HepG2 (cell line): ENCODE measurements around the gene AKR7A2. TPM values are rescaled to one million over a fixed set of nuclear protein-coding genes. Genes with fewer than 3 reads are reported as not detected.

Experiments used
- FLYWCH1 ChIP-seq: sonication (generic); formaldehyde crosslinking; IDR thresholded peaks from 2 replicates; pipeline ENCODE4 v1.8.1; 2023; ENCODE audit warnings: mild to moderate bottlenecking, missing genetic modification reagents
- FOXM1 ChIP-seq: sonication (generic); formaldehyde crosslinking; IDR thresholded peaks from 2 replicates; pipeline ENCODE4 v1.5.0; 2020; ENCODE audit warnings: missing genetic modification reagents
- HMGA1 ChIP-seq: sonication (generic); formaldehyde crosslinking; conservative IDR thresholded peaks from 2 replicates; pipeline ENCODE4 v1.4.0; 2020; ENCODE audit warnings: missing genetic modification reagents
- KAT7 ChIP-seq: IDR thresholded peaks from 2 replicates; pipeline ENCODE4 v1.6.1; 2018; ENCODE audit warnings: borderline replicate concordance, missing compliant biosample characterization
- KLF15 ChIP-seq: sonication (generic); formaldehyde crosslinking; IDR thresholded peaks from 2 replicates; pipeline ENCODE4 v1.8.1; 2023; ENCODE audit warnings: borderline replicate concordance, mild to moderate bottlenecking, inconsistent platforms, missing genetic modification reagents, mixed read lengths
- KLF9 ChIP-seq: IDR thresholded peaks from 2 replicates; pipeline ENCODE4 v1.6.1; 2016; ENCODE audit warnings: low read depth
- KMT2B ChIP-seq: IDR thresholded peaks from 2 replicates; pipeline ENCODE4 v1.6.1; 2016; ENCODE audit warnings: missing genetic modification reagents, missing compliant biosample characterization
- MED8 ChIP-seq: sonication (generic); formaldehyde crosslinking; IDR thresholded peaks from 2 replicates; pipeline ENCODE4 v1.8.1; 2023; ENCODE audit warnings: mild to moderate bottlenecking, missing genetic modification reagents; ENCODE audit not compliant: insufficient replicate concordance
- NONO ChIP-seq, 2 experiments: fragments of 450-650 bp in 1 of 2; sonication (generic) in 1 of 2; formaldehyde crosslinking in 1 of 2; IDR thresholded peaks in 1 of 2; conservative IDR thresholded peaks in 1 of 2; 2 replicates each; pipeline versions ENCODE4 v1.6.1 to v1.8.0; 2017 to 2022; ENCODE audit warnings: mild to moderate bottlenecking in 1 of 2, missing genetic modification reagents in 1 of 2, moderate library complexity in 1 of 2
- PHF5A ChIP-seq: IDR thresholded peaks from one replicate; pipeline ENCODE4 v1.6.1; 2018; ENCODE audit warnings: low read depth, missing genetic modification reagents; ENCODE audit not compliant: unreplicated experiment
- PRMT3 ChIP-seq: sonication (generic); formaldehyde crosslinking; IDR thresholded peaks from 2 replicates; pipeline ENCODE4 v1.8.1; 2022; ENCODE audit warnings: low read depth, mild to moderate bottlenecking, moderate library complexity, missing genetic modification reagents, borderline replicate concordance
- RFX3 ChIP-seq: IDR thresholded peaks from 2 replicates; pipeline ENCODE4 v1.6.1; 2016; ENCODE audit warnings: missing biosample characterization, missing genetic modification reagents
- RFX5 ChIP-seq: IDR thresholded peaks from 2 replicates; pipeline ENCODE4 v1.6.1; 2011; ENCODE audit warnings: low read depth, low read length, improper control_type of control experiment
- SOX6 ChIP-seq, 2 experiments: fragments of 450-650 bp in 1 of 2; sonication (generic) in 1 of 2; formaldehyde crosslinking in 1 of 2; IDR thresholded peaks; 2 replicates each; pipeline versions ENCODE4 v1.4.0 to v1.6.1; 2017 to 2020; ENCODE audit warnings: antibody characterized with exemption in 1 of 2, mild to moderate bottlenecking in 1 of 2, missing genetic modification reagents in 1 of 2
- SP5 ChIP-seq: IDR thresholded peaks from 2 replicates; pipeline ENCODE4 v1.6.1; 2016; ENCODE audit warnings: low read depth, borderline replicate concordance
- XBP1 ChIP-seq: sonication (generic); formaldehyde crosslinking; IDR thresholded peaks from 2 replicates; pipeline ENCODE4 v1.5.0; 2020; ENCODE audit warnings: missing genetic modification reagents
- ZMYM2 ChIP-seq: sonication (generic); formaldehyde crosslinking; IDR thresholded peaks from 2 replicates; pipeline ENCODE4 v1.8.0; 2022; ENCODE audit warnings: mild to moderate bottlenecking, missing genetic modification reagents
- ZNF263 ChIP-seq: sonication (generic); formaldehyde crosslinking; IDR thresholded peaks from 2 replicates; pipeline ENCODE4 v1.4.0; 2020; ENCODE audit warnings: missing genetic modification reagents
- ZNF382 ChIP-seq: sonication (generic); formaldehyde crosslinking; IDR thresholded peaks from 2 replicates; pipeline ENCODE4 v1.5.0; 2020; ENCODE audit warnings: missing genetic modification reagents, mild to moderate bottlenecking, borderline replicate concordance
- ZNF562 ChIP-seq: sonication (generic); formaldehyde crosslinking; IDR thresholded peaks from 2 replicates; pipeline ENCODE4 v1.8.0; 2022; ENCODE audit warnings: missing genetic modification reagents, borderline replicate concordance
- ZNF570 ChIP-seq: sonication (generic); formaldehyde crosslinking; IDR thresholded peaks from 2 replicates; pipeline ENCODE4 v1.4.0; 2020; ENCODE audit warnings: mild to moderate bottlenecking, missing genetic modification reagents, borderline replicate concordance
- ZNF674 ChIP-seq: sonication (generic); formaldehyde crosslinking; IDR thresholded peaks from 2 replicates; pipeline ENCODE4 v1.5.0; 2020; ENCODE audit warnings: low read depth, mild to moderate bottlenecking, missing genetic modification reagents
- ZNF792 ChIP-seq: IDR thresholded peaks from 2 replicates; pipeline ENCODE4 v1.6.1; 2016
- polyA plus RNA-seq, 8 experiments: library from polyadenylated mRNA; depleted of rRNA in 3 of 8; stranded (reverse) in 7 of 8; unstranded in 1 of 8; fragments of >200 nt; fragmentation: Illumina TruSeq in 4 of 8; extraction: Trizol in 4 of 8; gene quantifications; 2 replicates each; pipeline versions ENCODE4 v1.2.1 to v1.2.3, GENCODE V29; 2011 to 2016; ENCODE audit warnings: low read depth in 4 of 8, missing spikeins in 1 of 8, mixed read lengths in 1 of 8; ENCODE audit not compliant: insufficient read depth in 1 of 8
- total RNA-seq, 5 experiments: library from RNA; depleted of rRNA; stranded (reverse); fragments of >200 nt; fragmentation: Illumina TruSeq; extraction: Trizol; gene quantifications; 2 replicates each; pipeline ENCODE4 v1.2.3, GENCODE V29; 2016; ENCODE audit warnings: low read depth in 1 of 5
- TF ChIP-seq, protein P1 (sequence below): sonication (generic); formaldehyde crosslinking; IDR thresholded peaks from 2 replicates; pipeline ENCODE4 v1.4.0; 2020; ENCODE audit warnings: missing genetic modification reagents
- TF ChIP-seq, protein P2 (sequence below): sonication (generic); formaldehyde crosslinking; IDR thresholded peaks from 2 replicates; pipeline ENCODE4 v1.9.0; 2021; ENCODE audit warnings: missing genetic modification reagents, borderline replicate concordance
- TF ChIP-seq, protein P3 (sequence below): sonication (generic); formaldehyde crosslinking; IDR thresholded peaks from 2 replicates; pipeline ENCODE4 v1.8.1; 2023; ENCODE audit warnings: mild to moderate bottlenecking, missing genetic modification reagents, borderline replicate concordance
- TF ChIP-seq, protein P4 (sequence below): sonication (generic); formaldehyde crosslinking; IDR thresholded peaks from 2 replicates; pipeline ENCODE4 v1.5.0; 2020; ENCODE audit warnings: missing genetic modification reagents

Gene AKR7A2
- total and polyA plus RNA-seq, 2 of the 13 experiments (the other 11 are each of a cell fraction or from before 2014, with no cell fraction given), result 45.2 to 75.6 TPM

DNA sequence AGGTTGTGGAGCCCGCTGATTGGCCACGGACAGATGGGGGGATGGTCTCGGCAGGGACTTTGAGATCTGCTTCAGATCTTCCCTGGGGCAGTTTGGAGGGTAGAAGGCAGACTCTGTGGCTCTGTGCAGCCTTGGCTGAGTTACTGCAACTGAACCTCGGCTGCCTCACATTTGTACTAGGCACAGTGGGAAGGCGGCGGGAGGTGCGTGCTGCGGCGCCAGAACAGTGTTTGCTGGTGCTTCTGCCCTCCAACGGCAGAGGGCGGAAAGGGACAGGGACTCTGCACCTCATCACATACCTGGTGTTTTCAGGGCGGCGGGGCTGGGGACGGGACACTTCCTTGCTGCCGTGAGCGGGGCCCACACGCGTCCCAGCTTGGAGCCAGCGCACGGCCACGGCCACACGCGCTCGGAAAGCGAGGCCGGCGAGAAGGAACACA is 26.4 kb upstream of the AKR7A2 start (continued):
- TF ChIP-seq XBP1 (CRISPR knock-in tag), result no peak
- TF ChIP-seq, protein P1, sequence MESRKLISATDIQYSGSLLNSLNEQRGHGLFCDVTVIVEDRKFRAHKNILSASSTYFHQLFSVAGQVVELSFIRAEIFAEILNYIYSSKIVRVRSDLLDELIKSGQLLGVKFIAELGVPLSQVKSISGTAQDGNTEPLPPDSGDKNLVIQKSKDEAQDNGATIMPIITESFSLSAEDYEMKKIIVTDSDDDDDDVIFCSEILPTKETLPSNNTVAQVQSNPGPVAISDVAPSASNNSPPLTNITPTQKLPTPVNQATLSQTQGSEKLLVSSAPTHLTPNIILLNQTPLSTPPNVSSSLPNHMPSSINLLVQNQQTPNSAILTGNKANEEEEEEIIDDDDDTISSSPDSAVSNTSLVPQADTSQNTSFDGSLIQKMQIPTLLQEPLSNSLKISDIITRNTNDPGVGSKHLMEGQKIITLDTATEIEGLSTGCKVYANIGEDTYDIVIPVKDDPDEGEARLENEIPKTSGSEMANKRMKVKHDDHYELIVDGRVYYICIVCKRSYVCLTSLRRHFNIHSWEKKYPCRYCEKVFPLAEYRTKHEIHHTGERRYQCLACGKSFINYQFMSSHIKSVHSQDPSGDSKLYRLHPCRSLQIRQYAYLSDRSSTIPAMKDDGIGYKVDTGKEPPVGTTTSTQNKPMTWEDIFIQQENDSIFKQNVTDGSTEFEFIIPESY (CRISPR knock-in tag), result peak; percentile 34; the same call in 1 of the 2 replicates
- no peak for TF ChIP-seq ZNF562 (CRISPR knock-in tag)
- TF ChIP-seq, protein P2, sequence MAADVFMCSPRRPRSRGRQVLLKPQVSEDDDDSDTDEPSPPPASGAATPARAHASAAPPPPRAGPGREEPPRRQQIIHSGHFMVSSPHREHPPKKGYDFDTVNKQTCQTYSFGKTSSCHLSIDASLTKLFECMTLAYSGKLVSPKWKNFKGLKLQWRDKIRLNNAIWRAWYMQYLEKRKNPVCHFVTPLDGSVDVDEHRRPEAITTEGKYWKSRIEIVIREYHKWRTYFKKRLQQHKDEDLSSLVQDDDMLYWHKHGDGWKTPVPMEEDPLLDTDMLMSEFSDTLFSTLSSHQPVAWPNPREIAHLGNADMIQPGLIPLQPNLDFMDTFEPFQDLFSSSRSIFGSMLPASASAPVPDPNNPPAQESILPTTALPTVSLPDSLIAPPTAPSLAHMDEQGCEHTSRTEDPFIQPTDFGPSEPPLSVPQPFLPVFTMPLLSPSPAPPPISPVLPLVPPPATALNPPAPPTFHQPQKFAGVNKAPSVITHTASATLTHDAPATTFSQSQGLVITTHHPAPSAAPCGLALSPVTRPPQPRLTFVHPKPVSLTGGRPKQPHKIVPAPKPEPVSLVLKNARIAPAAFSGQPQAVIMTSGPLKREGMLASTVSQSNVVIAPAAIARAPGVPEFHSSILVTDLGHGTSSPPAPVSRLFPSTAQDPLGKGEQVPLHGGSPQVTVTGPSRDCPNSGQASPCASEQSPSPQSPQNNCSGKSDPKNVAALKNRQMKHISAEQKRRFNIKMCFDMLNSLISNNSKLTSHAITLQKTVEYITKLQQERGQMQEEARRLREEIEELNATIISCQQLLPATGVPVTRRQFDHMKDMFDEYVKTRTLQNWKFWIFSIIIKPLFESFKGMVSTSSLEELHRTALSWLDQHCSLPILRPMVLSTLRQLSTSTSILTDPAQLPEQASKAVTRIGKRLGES (CRISPR knock-in tag), result no peak
- no peak for TF ChIP-seq PRMT3 (CRISPR knock-in tag)
- TF ChIP-seq ZNF382 (CRISPR knock-in tag), result no peak
- TF ChIP-seq HMGA1 (CRISPR knock-in tag), result no peak
- no peak for TF ChIP-seq RFX3
- TF ChIP-seq PHF5A, result peak; percentile 65
- no peak; the same call in 1 of the 2 replicates for TF ChIP-seq SP5
- no peak for TF ChIP-seq ZNF674 (CRISPR knock-in tag)
- TF ChIP-seq, protein P3, sequence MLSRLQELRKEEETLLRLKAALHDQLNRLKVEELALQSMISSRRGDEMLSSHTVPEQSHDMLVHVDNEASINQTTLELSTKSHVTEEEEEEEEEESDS (CRISPR knock-in tag), result no peak
- no peak for TF ChIP-seq FOXM1
- TF ChIP-seq ZNF263 (CRISPR knock-in tag), result no peak
- no peak for TF ChIP-seq NONO (IDR thresholded peaks at IDR 0.05)
- peak; percentile 38; the same call in 1 of the 2 replicates for TF ChIP-seq NONO (CRISPR knock-in tag; conservative IDR thresholded peaks at IDR 0.05)
- no peak for TF ChIP-seq KAT7 (CRISPR knock-in tag)
- TF ChIP-seq RFX5, result no peak
- TF ChIP-seq SOX6 (IDR thresholded peaks at IDR 0.05), result no peak
- TF ChIP-seq SOX6 (CRISPR knock-in tag; IDR thresholded peaks at IDR 0.05), result peak; percentile 67; the same call in 1 of the 2 replicates
- TF ChIP-seq KLF15 (CRISPR knock-in tag), result no peak
- TF ChIP-seq ZMYM2 (CRISPR knock-in tag), result peak; percentile 72; the same call in 1 of the 2 replicates
- no peak for TF ChIP-seq FLYWCH1 (CRISPR knock-in tag)
- TF ChIP-seq, protein P4, sequence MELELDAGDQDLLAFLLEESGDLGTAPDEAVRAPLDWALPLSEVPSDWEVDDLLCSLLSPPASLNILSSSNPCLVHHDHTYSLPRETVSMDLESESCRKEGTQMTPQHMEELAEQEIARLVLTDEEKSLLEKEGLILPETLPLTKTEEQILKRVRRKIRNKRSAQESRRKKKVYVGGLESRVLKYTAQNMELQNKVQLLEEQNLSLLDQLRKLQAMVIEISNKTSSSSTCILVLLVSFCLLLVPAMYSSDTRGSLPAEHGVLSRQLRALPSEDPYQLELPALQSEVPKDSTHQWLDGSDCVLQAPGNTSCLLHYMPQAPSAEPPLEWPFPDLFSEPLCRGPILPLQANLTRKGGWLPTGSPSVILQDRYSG (CRISPR knock-in tag), result no peak
- TF ChIP-seq ZNF792 (CRISPR knock-in tag), result no peak
- TF ChIP-seq ZNF570 (CRISPR knock-in tag), result no peak
- TF ChIP-seq KLF9 (CRISPR knock-in tag), result no peak
- TF ChIP-seq MED8, result peak; percentile 46
- TF ChIP-seq KMT2B (CRISPR knock-in tag), result 0 out of 2 replicates have a peak, but pooled peaks have one; percentile 30
